Right cardiac atrium (tissue), 5 donors: ENCODE data around the gene COQ5. TPM values are rescaled to one million over a fixed set of nuclear protein-coding genes. Genes with fewer than 3 reads are reported as not detected.

ENCODE experiments used
- ATAC-seq, 2 donors: fragments of 200-7000 bp; cut with Tn5 transposase; one replicate each; pipeline versions ENCODE4 v1.8.0 to v1.9.1; 2020; ENCODE audit warnings: moderate library complexity in 2 of 2, mild to moderate bottlenecking in 1 of 2
- DNase-seq, 3 donors: peaks; one replicate each; pipeline ENCODE4 v3.0.0-alpha.2; 2020
- H3K27ac ChIP-seq: one replicate; pipeline ENCODE4 v1.5.1; 2013; ENCODE audit warnings: mild to moderate bottlenecking, low read length, control low read depth, moderate library complexity
- H3K27me3 ChIP-seq: one replicate; pipeline ENCODE4 v1.6.1; 2013; ENCODE audit not compliant: control insufficient read depth, insufficient read depth
- H3K4me1 ChIP-seq: one replicate; pipeline ENCODE4 v1.6.1; 2013; ENCODE audit warnings: low read length; ENCODE audit not compliant: control insufficient read depth, insufficient read depth
- H3K4me3 ChIP-seq: one replicate; pipeline ENCODE4 v1.5.1; 2013; ENCODE audit warnings: low read length, control low read depth
- H3K9me3 ChIP-seq: one replicate; pipeline ENCODE4 v1.6.1; 2013; ENCODE audit warnings: low read length; ENCODE audit not compliant: control insufficient read depth
- WGBS: extraction: QIAGEN DNeasy Blood & Tissue Kit; methylation state at CpG from one replicate; pipeline ENCODE4 v1.1.7; 2013; 5-methylcytosine and 5-hydroxymethylcytosine counted together
- intact Hi-C, 4 donors: fragments of 100-400 bp; cut with DNase I; formaldehyde crosslinking; loops; one replicate each; pipeline versions ENCODE4 v1.11.0 to v1.14.0; 2022 to 2023
- polyA plus RNA-seq: library from polyadenylated mRNA; stranded (reverse); fragments of 200-250 nt; gene quantifications from one replicate; pipeline ENCODE4 v1.2.3, GENCODE V29; 2013
- total RNA-seq, 4 donors: library from RNA; stranded (reverse); fragmentation: NEBNext Ultra II Directional; extraction: Animal tissue kit (Norgen Biotek cat#: 25700); gene quantifications; one replicate each; pipeline ENCODE4 v1.2.1, GENCODE V29; 2021
- donor health status: healthy with polysubstance abuse.
- donor health status: DM: no; HTN: yes; CAD: no.
- donor health status: DM: no; HTN: no; CAD: no.
- donor health status: DM: no; HTN: yes; CAD: no; lungs with severe emphysema.
- donor health status: DM: yes; HTN: yes; CAD: no.

The COQ5 gene
- total and polyA plus RNA-seq, 5 donors, result 26.2 to 40.5 (median 28.1) TPM

- 90% methylated on average over 9 of the region's 9 CpGs for WGBS
- no peak for ATAC-seq
- no peak overlapping the region for H3K27ac ChIP-seq
Measured at GRCh38 chr12:120481022-120481767, 47.8 kb downstream of the COQ5 start.

GRCh38 chr12:120480211-120480610 lies 48.7 kb downstream of the COQ5 start:
- Histone ChIP-seq H3K27ac (no peak overlapping the region), H3K4me1 (no peaks in the 10 kb centered on the region), H3K9me3 (no peaks in the 10 kb centered on the region), H3K27me3 (no peaks in the 10 kb centered on the region), H3K4me3 (no peak overlapping the region)
- 68% methylated on average over 1 of the region's 1 CpG for WGBS
- no peak for DNase-seq
- ATAC-seq, result no peak
- intact Hi-C loops, result no loop called here

More at GRCh38 chr12:120481022-120481767, 47.8 kb downstream of the COQ5 start:
- Histone ChIP-seq H3K27me3 (no peaks in the 10 kb centered on the region), H3K9me3 (no peaks in the 10 kb centered on the region), H3K4me1 (no peaks in the 10 kb centered on the region), H3K4me3 (no peak overlapping the region)
- intact Hi-C loops, result no loop called here
- DNase-seq, result no peak

- DNase-seq (no peak), ATAC-seq (no peak)
- Histone ChIP-seq H3K27me3 (no peaks in the 10 kb centered on the region), H3K27ac (no peak overlapping the region), H3K9me3 (no peaks in the 10 kb centered on the region), H3K4me1 (no peaks in the 10 kb centered on the region), H3K4me3 (no peak overlapping the region)
- intact Hi-C loops, result loop anchor here in 1 of 4 donors (10.0 kb wide), 1 partner anchor 55 kb away; the partner anchor contains the start of gene RNF10
- WGBS, result 93% methylated on average over 1 of the region's 1 CpG
Measured at GRCh38 chr12:120479458-120479857, 49.5 kb downstream of the COQ5 start.

GRCh38 chr12:120475643-120476042 lies 53.3 kb downstream of the COQ5 start:
- no peak overlapping the region for H3K4me3 ChIP-seq

GRCh38 chr12:120474616-120474960 lies 54.4 kb downstream of the COQ5 start:
- Histone ChIP-seq H3K27ac (no peak overlapping the region), H3K9me3 (no peaks in the 10 kb centered on the region), H3K27me3 (no peaks in the 10 kb centered on the region), H3K4me1 (peaks cover 2% of the 10 kb centered on the region), H3K4me3 (no peak overlapping the region)
- WGBS, result 20% methylated on average over 2 of the region's 2 CpGs
- no peak for DNase-seq
- ATAC-seq, result peak in 1 of 2 donors; percentile 6
- intact Hi-C loops, result loop anchor here in 1 of 4 donors (10.0 kb wide), 1 partner anchor 60 kb away; the partner anchor contains the start of gene RNF10

More at GRCh38 chr12:120475643-120476042, 53.3 kb downstream of the COQ5 start:
- H3K4me1 ChIP-seq, result no peaks in the 10 kb centered on the region
- DNase-seq (no peak), ATAC-seq (no peak)
- intact Hi-C loops, result loop anchor here in 1 of 4 donors (10.0 kb wide), 1 partner anchor 59 kb away; the partner anchor contains the start of gene RNF10
- 100% methylated on average over 1 of the region's 1 CpG for WGBS
- no peak overlapping the region for H3K27ac ChIP-seq
- no peaks in the 10 kb centered on the region for H3K9me3 ChIP-seq
- no peaks in the 10 kb centered on the region for H3K27me3 ChIP-seq

- Histone ChIP-seq H3K4me3 (no peak overlapping the region), H3K27me3 (no peaks in the 10 kb centered on the region), H3K9me3 (no peaks in the 10 kb centered on the region), H3K4me1 (peaks cover 2% of the 10 kb centered on the region), H3K27ac (no peak overlapping the region)
- ATAC-seq (no peak), DNase-seq (no peak)
- 78% methylated on average over 6 of the region's 6 CpGs for WGBS
- intact Hi-C loops, result loop anchor here in 1 of 4 donors (10.0 kb wide), 1 partner anchor 61 kb away; the partner anchor contains the start of gene RNF10
Measured at GRCh38 chr12:120473807-120474615, 54.9 kb downstream of the COQ5 start.

- no peak for ATAC-seq
- intact Hi-C loops, result loop anchor here in 1 of 4 donors (10.0 kb wide), 1 partner anchor 62 kb away; the partner anchor contains the start of gene RNF10
- Histone ChIP-seq H3K4me1 (peaks cover 2% of the 10 kb centered on the region), H3K9me3 (no peaks in the 10 kb centered on the region), H3K27me3 (no peaks in the 10 kb centered on the region), H3K4me3 (no peak overlapping the region), H3K27ac (no peak overlapping the region)
- DNase-seq, result no peak
Measured at GRCh38 chr12:120472521-120472920, 56.4 kb downstream of the COQ5 start.

GRCh38 chr12:120470150-120470784 lies 58.7 kb downstream of the COQ5 start:
- Histone ChIP-seq H3K4me3 (peak overlapping the region; percentile 99), H3K9me3 (no peaks in the 10 kb centered on the region), H3K27me3 (no peaks in the 10 kb centered on the region), H3K27ac (peak overlapping the region; percentile 48), H3K4me1 (peaks cover 2% of the 10 kb centered on the region)
- 68% methylated on average over 26 of the region's 26 CpGs for WGBS
- ATAC-seq, result peak; percentile 26 to 41
- peak in 1 of 3 donors; percentile 39 for DNase-seq
- intact Hi-C loops, result loop anchor here in 1 of 4 donors (10.0 kb wide), 1 partner anchor 65 kb away; the partner anchor contains the start of gene RNF10

- WGBS, result under 1% methylated on average over 88 of the region's 88 CpGs
- Histone ChIP-seq H3K27me3 (no peaks in the 10 kb centered on the region), H3K4me3 (peak within 1 kb of the TSS; percentile 99), H3K27ac (peak within 1 kb of the TSS; percentile 94), H3K9me3 (no peaks in the 10 kb centered on the region), H3K4me1 (peaks cover 2% of the 10 kb centered on the region)
- ATAC-seq (peak; percentile 96 to 97), DNase-seq (peak; percentile 96 to 99 (median 98))
- intact Hi-C loops, result loop anchor here in 1 of 4 donors (10.0 kb wide), 1 partner anchor 65 kb away; the partner anchor contains the start of gene RNF10
Measured at GRCh38 chr12:120469450-120470149, 59.4 kb downstream of the COQ5 start, which contains the start of gene SRSF9. SRSF9 (minus strand) TSS chr12:120469748; CDS start chr12:120469609, 139 bp downstream.

- DNase-seq, result peak; percentile 51 to 80 (median 79)
- H3K4me1 ChIP-seq, result peaks cover 2% of the 10 kb centered on the region
- H3K4me3 ChIP-seq, result peak overlapping the region; percentile 99
- intact Hi-C loops, result no loop called here
- H3K27ac ChIP-seq, result peak overlapping the region; percentile 94
- H3K9me3 ChIP-seq, result no peaks in the 10 kb centered on the region
- under 1% methylated on average over 57 of the region's 57 CpGs for WGBS
- ATAC-seq, result peak; percentile 43 to 56
- no peaks in the 10 kb centered on the region for H3K27me3 ChIP-seq
Measured at GRCh38 chr12:120468821-120469449, 60.0 kb downstream of the COQ5 start.
